ENCODE results near the gene PTPRT.

The PTPRT gene

GRCh38 chr20:42985628-42986027 lies 204.1 kb downstream of the PTPRT start:
- DNase-seq (ENCODE audit: low spot score), result no peak
- TF ChIP-seq, protein P1, sequence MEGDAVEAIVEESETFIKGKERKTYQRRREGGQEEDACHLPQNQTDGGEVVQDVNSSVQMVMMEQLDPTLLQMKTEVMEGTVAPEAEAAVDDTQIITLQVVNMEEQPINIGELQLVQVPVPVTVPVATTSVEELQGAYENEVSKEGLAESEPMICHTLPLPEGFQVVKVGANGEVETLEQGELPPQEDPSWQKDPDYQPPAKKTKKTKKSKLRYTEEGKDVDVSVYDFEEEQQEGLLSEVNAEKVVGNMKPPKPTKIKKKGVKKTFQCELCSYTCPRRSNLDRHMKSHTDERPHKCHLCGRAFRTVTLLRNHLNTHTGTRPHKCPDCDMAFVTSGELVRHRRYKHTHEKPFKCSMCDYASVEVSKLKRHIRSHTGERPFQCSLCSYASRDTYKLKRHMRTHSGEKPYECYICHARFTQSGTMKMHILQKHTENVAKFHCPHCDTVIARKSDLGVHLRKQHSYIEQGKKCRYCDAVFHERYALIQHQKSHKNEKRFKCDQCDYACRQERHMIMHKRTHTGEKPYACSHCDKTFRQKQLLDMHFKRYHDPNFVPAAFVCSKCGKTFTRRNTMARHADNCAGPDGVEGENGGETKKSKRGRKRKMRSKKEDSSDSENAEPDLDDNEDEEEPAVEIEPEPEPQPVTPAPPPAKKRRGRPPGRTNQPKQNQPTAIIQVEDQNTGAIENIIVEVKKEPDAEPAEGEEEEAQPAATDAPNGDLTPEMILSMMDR (IDR thresholded peaks at IDR 0.05; ENCODE audit: extremely low read depth, insufficient read depth, missing control alignments), result no peak
- in situ Hi-C loops (cut with MboI; ENCODE audit: low pct_unique_long_range_greater_than_20kb, low sequenced_read_pairs, unreplicated experiment), result no loop called here

DNA sequence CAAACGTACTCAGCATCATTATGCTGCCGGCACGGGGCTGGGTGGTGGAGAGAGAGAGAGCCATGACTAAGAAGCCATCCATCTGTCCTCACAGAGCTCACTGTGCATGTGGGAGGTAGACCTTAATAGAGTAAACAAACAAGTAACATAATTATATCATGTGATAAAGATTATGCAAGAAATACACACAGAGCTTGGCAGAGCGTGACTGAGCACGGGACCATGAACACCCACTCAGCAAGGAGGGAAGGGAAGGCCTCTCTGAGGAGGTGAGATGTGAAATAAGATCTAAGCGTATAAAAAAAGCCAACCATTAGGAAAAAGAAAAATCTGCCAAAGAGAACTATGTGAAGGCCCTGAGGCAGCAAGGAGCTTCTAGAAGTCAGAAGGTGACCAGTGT lies 207.5 kb downstream of the PTPRT start:
- no peak for DNase-seq (ENCODE audit: low spot score)
- in situ Hi-C loops (cut with MboI; ENCODE audit: low pct_unique_long_range_greater_than_20kb, low sequenced_read_pairs, unreplicated experiment), result no loop called here
- TF ChIP-seq, protein P1 (IDR thresholded peaks at IDR 0.05; ENCODE audit: extremely low read depth, insufficient read depth, missing control alignments), result no peak

DNA sequence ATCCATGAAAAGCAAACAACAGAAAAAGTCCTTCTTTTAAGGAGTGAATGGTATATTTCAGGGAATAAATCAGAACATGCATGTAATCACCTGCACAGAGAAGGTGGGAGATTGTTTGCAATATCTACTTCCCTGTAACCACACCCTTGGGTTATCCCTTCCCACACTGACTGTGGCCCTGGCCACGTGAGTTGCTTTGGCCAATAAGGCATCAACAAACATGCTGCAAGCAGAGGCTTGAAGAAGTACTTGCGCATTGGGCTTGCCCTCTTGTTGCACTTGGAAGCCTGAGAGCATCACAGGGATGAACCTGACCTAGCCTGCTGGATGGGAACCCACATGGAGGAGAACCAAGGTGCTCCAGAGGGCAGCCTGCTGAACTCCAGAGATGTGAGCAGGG lies 208.5 kb downstream of the PTPRT start:
- TF ChIP-seq, protein P1 (IDR thresholded peaks at IDR 0.05; ENCODE audit: extremely low read depth, insufficient read depth, missing control alignments), result no peak
- no peak for DNase-seq (ENCODE audit: low spot score)
- in situ Hi-C loops (cut with MboI; ENCODE audit: low pct_unique_long_range_greater_than_20kb, low sequenced_read_pairs, unreplicated experiment), result no loop called here

GRCh38 chr20:42979720-42980119 lies 210.0 kb downstream of the PTPRT start:
- DNase-seq (ENCODE audit: low spot score), result no peak
- in situ Hi-C loops (cut with MboI; ENCODE audit: low pct_unique_long_range_greater_than_20kb, low sequenced_read_pairs, unreplicated experiment), result no loop called here
- TF ChIP-seq, protein P1 (IDR thresholded peaks at IDR 0.05; ENCODE audit: extremely low read depth, insufficient read depth, missing control alignments), result no peak

- TF ChIP-seq, protein P1 (IDR thresholded peaks at IDR 0.05; ENCODE audit: extremely low read depth, insufficient read depth, missing control alignments), result no peak
- in situ Hi-C loops (cut with MboI; ENCODE audit: low pct_unique_long_range_greater_than_20kb, low sequenced_read_pairs, unreplicated experiment), result no loop called here
- DNase-seq (ENCODE audit: low spot score), result no peak
Measured at GRCh38 chr20:42978184-42978974, 211.3 kb downstream of the PTPRT start.

DNA sequence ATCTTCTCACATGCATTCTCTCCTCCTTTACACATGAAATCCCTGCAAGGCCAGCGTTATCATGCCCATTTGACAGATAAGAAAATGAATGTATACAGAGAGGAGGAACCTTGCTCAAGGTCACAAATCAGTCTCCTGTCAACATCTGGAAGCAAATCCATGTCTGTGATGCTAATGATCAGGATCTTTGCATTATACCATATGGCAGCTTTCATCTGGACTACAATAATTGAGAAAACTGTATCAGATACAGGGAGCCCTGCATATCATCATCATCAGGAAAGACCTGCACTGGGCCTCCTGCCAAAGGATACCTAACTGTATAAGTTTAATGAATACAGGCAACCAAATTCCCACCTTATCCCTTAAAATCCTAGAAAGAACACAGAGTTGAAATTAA lies 213.7 kb downstream of the PTPRT start:
- in situ Hi-C loops (cut with MboI; ENCODE audit: low pct_unique_long_range_greater_than_20kb, low sequenced_read_pairs, unreplicated experiment), result no loop called here
- TF ChIP-seq, protein P1 (IDR thresholded peaks at IDR 0.05; ENCODE audit: extremely low read depth, insufficient read depth, missing control alignments), result no peak
- DNase-seq (ENCODE audit: low spot score), result no peak

Measured in GM13977 (cell line).